Inflammatory macrophage treated with lipopolysaccharide for 4 hours (primary cell): ENCODE measurements around the gene CD300LG.
A peak's percentile ranks its signal among the peaks of the same experiment; 100 is the strongest.
"Not testable (repeated sequence)": the region's sequence is repeated elsewhere in the genome, so short reads cannot be mapped to it uniquely, and the experiment has no call there.

ENCODE experiments used
- DNase-seq: peaks from one replicate; pipeline ENCODE4 v3.0.0-alpha.2; 2020

The CD300LG gene

GRCh38 chr17:43880420-43880991, 33.5 kb downstream of the CD300LG start:
- DNase-seq = no peak

- no peak for DNase-seq
These were observed 34.2 kb downstream of the CD300LG start for GRCh38 chr17:43881181-43881580.

DNA sequence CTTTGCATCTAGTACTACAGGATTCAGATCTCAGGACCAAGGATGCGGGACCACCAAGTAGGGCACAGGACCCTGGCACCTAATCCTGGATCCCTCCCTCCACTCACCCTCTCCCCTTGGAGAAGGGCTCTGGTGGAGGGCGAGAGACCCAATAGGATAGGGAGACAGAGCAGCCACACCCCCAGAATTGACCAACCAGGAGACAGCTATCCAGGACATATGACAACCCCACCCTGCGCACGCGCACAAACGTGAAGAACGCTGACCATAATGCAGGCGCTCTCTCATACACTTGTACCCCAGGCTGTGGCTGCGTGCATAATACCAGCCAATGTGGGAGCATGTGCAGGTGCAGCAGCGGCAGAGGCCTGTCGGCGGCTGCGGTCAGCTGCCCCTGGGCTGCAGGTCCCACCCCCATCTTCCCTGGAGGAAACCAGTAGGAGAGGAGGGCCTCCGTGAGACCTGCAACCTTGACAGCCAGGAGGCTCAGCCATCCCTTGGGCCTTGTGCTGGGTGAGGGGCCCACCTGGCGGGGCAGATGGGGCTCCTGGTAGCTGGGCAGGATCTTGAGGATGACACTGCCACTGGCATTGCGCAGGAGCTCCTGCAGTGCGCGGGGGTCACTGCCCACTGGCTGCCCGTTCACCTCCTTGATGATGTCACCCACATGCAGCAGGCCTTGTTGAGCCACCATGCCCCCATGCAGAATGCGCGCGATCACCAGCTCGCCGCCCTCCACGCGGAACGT, 35.0 kb downstream of the CD300LG start:
- no peak for DNase-seq

- no peak for DNase-seq
These were observed 35.9 kb downstream of the CD300LG start for GRCh38 chr17:43882761-43883415.

DNA sequence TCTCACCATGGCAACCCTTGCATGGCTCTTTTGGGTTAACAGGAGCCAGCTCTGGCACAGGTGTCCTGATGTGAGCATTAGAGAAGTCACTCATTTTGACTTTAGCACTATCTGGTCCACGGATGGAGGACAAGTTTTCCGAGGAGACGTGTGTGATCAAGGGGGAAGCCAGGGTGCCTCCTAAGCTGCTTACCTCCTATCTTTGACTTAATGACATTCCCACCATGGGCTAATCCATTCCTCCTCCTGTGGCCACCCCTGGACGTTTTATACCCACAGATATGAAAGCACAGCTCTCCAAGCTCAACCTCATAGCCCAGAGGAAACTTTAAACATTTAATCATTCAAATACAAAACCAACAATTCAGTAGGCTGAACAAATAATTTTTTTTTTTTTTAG, 41.6 kb downstream of the CD300LG start:
- DNase-seq = no peak

- DNase-seq = no peak
These were observed 43.3 kb downstream of the CD300LG start for GRCh38 chr17:43890240-43890639.

- no peak for DNase-seq
These were observed 45.1 kb downstream of the CD300LG start for GRCh38 chr17:43891851-43892646.

- DNase-seq = no peak
These were observed 45.6 kb downstream of the CD300LG start for GRCh38 chr17:43892647-43892952.

DNA sequence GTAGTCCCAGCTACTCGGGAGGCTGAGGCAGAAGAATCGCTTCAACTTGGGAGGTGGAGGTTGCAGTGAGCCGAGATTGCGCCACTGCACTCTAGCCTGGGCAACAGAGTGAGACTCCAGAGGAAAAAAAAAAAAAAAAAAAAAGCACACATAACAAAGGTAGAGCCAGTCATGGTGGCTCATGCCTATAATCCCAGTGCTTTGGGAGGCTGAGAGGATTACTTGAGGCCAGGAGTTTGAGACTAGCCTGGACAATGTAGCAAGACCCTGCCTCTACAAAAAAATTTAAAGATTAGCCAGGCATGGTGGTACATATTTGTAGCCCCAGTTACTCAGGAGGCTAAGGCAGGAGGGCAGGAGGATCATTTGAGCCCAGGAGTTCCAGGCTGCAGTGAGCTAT, 47.5 kb downstream of the CD300LG start:
- not testable (repeated sequence) for DNase-seq

DNA sequence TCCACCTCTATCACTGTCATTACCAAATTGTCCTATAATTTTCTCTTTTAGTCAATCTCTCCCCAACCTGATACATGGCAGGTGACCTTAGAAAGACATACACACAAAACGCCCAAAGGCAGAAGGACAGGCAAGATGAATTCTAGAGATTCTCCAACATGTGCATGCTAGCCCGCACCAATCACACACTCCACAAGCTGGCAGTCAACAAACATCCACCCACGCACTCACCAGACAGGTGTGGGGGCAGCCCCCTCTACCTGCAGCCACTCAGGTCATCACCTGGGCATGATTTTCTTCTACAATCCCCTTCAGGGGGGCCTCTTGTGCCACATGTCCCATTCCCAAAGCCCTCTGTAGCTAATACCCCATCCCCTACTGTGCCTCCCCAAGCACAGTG, 50.9 kb downstream of the CD300LG start:
- no peak for DNase-seq

- no peak for DNase-seq
These were observed 51.5 kb downstream of the CD300LG start for GRCh38 chr17:43898446-43898845.

- peak; percentile 78 for DNase-seq
These were observed 53.3 kb downstream of the CD300LG start for GRCh38 chr17:43900183-43900857.

DNA sequence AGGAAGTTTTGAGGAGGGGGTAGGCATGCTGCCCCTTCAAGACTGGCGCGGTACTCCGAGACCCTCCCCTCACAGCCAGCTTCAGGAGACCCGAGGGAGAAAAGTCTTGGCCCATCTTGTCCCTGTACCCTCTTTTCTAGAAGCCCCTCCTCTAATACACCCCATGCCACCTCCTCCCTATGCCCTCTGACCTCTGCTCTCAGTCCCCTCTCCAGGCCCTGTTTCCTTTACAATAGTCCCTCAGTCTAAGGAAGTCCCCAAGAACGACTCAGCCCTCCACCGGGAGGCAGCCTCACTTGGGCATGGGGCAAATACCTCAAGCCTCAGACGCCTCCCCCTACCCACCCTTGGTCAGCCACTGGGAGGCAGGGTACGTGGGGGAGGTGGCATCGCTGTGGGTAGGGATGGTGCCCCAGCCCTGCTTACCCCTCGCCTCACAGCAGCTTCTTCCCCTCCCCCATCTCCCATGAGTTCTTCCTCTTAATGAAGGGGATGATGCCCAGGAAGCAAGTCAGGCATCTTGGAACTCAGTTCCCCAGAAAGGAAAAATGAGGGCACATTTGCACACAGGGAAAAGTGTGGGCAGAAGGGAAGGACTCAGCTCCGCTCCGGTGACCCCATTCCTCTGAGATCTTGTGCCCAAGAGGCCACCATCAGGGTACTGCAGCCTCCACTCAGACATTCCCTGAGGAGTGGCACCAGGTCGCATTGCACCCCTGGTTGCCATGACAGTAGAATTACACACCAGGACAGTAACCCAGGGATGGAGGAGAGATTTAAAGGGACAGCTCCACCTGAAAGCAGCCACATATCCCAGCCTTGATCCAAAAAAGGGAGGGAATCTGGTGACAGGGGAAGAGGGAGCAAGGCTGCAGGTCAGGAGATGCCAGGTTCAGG, 54.1 kb downstream of the CD300LG start:
- DNase-seq = no peak

GRCh38 chr17:43901861-43902589, 55.0 kb downstream of the CD300LG start:
- DNase-seq = no peak

DNA sequence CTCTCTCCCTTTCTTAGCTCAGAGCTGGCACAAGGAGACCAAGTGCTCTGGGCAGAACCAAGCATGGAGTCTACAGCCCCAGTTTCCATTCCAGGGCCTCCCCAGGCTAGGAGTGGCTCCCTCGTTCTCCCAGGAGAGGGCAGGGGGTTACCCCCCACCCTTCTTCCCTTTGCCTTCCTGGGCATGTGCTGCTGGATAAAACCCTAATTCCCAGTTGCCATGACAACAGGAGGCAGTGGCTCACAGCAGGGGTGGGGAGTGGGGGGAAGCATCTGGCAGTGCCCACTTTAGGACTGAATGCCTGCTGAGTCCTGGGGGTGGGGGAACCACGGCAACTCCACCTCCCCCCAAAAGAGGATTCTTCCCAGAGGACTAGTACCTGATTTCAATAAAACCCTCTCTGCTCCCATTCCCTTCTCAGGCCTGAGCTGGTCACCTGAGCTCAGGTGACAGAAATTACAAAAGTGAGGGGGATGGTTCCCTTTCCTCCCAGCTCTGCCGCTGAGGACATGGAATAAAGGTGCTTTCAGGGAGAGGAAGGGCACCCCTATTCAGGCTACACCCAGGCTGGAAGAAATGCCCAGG, 58.5 kb downstream of the CD300LG start:
- DNase-seq = no peak

DNA sequence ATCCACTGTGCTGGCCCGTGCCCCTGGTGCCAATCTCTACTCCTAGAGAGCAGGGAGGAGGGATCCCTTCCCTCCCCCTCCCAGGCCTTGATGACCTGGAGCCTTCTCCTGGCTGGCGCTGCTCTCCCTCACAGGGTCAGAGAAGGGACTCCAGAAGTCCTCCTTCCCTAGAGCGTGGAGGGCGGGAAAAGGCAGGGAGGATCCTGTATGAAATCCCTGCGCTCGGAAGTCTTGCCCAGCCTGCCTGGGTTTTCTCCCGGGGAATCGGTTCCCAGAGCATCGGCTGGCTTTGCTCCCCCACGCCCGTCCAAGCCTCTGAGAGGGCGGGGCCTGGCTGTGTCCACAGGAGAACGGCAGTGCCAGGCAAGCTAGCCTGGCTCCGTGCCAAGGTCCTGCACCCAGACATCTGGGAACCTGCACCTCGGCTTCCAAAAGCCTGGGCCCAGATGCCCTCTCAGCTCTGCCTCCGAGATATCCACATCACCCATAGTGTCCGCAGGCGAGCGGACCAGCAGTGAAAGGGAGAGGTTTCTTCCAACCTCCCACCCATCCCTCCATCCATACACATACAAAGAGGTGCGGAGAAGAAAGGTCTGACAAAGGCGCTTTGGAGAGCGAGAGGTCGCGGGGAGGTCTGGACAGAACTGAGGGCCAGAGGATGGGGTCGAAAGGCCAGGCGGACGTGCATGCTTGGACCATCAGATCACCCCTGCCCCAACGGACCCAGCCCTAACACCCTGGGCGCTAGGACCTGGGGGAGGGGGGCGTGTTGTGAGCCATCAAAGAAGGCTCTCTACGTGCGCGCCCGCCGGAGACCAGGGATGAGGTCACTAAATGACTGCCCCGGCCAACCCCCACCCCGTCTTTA, 59.2 kb downstream of the CD300LG start:
- DNase-seq = no peak

DNA sequence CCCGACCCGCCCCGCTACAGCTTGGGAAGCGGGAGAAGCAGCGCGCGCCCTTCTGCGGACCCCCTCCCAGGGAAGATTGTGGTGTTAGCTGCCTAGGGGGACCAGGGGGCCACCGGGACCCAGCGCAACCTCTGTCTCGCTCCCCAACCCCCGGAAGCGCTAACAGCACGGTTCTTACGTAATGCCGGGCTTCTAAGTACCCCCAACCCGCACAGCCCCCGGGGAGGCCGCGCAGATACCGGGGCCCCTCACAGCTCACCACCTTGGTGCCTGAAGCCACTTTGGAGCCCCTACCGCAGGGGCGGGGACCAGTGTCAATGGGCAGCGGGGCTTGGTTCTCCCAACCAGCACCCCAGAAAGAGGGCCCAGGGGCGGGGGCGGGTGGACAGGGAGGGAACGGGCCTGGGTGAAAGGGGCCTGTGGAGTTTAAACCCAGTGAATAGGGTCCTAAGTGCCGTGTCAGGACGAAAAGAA, 60.0 kb downstream of the CD300LG start:
- no peak for DNase-seq

- DNase-seq = no peak
These were observed 60.5 kb downstream of the CD300LG start, which contains the start of gene MPP2 for GRCh38 chr17:43907425-43907981. TSS of gene MPP2 (minus strand) at chr17:43907536. CDS start at chr17:43904460, 3,076 bp downstream.
